Stimulated activated memory B cell treated with anti-CD40 and anti-IgM and Interleukin-4, amounts not matched to agents 10 μg/mL and 1 μg/mL and 100 μg/mL, for 72 hours (primary cell): ENCODE data around the gene TOR1AIP2.
"Not testable (repeated sequence)": the region's sequence is repeated elsewhere in the genome, so short reads cannot be mapped to it uniquely, and the experiment has no call there.

Source experiments
- ATAC-seq: fragments of 150-1000 bp; cut with Tn5 transposase; 2 replicates; pipeline ENCODE4 v1.10.0; 2021
- H3K27ac Mint-ChIP-seq: one replicate; pipeline ENCODE4 v1.8.0; 2022; ENCODE audit warnings: mild to moderate bottlenecking, mixed read lengths
- H3K27me3 Mint-ChIP-seq: one replicate; pipeline ENCODE4 v1.8.0; 2022; ENCODE audit warnings: mixed read lengths
- H3K36me3 Mint-ChIP-seq: one replicate; pipeline ENCODE4 v1.8.0; 2022; ENCODE audit warnings: mixed read lengths
- H3K4me1 Mint-ChIP-seq: one replicate; pipeline ENCODE4 v1.8.0; 2022; ENCODE audit warnings: mixed read lengths
- H3K4me3 Mint-ChIP-seq: one replicate; pipeline ENCODE4 v1.8.0; 2022; ENCODE audit warnings: mild to moderate bottlenecking, moderate library complexity, mixed read lengths
- H3K9me3 Mint-ChIP-seq: one replicate; pipeline ENCODE4 v1.8.0; 2022; ENCODE audit warnings: mixed read lengths

TOR1AIP2 gene

GRCh38 chr1:179857009-179857408 is 20.6 kb downstream of the TOR1AIP2 start:
- Mint-ChIP-seq H3K4me1 (no peaks in the 10 kb centered on the region), H3K36me3 (peaks cover 45% of the 10 kb centered on the region), H3K27ac (no peak overlapping the region), H3K27me3 (no peaks in the 10 kb centered on the region), H3K4me3 (no peak overlapping the region), H3K9me3 (no peaks in the 10 kb centered on the region)
- no peak for ATAC-seq

- no peaks in the 10 kb centered on the region for H3K4me1 Mint-ChIP-seq
- ATAC-seq = no peak
- H3K36me3 Mint-ChIP-seq = peaks cover 48% of the 10 kb centered on the region
- H3K27ac Mint-ChIP-seq = no peak overlapping the region
- no peaks in the 10 kb centered on the region for H3K27me3 Mint-ChIP-seq
- no peak overlapping the region for H3K4me3 Mint-ChIP-seq
- H3K9me3 Mint-ChIP-seq = no peaks in the 10 kb centered on the region
These were observed 21.3 kb downstream of the TOR1AIP2 start for GRCh38 chr1:179856296-179856695.

DNA sequence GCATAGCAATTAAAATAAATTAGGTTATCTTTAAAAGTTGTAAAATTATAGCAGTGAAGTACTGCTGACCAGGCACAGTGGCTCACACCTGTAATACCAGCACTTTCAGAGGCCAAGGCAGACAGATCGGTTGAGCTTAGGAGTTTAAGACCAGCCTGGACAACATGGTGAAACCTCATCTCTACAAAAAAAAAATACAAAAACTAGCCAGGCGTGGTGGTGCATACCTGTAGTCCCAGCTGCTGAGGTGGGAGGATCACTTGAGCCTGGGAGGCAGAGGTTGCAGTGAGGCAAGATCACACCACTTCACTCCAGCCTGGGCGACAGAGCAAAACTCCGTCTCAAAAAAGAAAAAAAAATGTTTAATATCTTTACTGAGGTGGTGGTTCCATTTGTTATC is 21.8 kb downstream of the TOR1AIP2 start:
- H3K27me3 Mint-ChIP-seq, H3K27ac Mint-ChIP-seq, ATAC-seq, H3K4me3 Mint-ChIP-seq, H3K9me3 Mint-ChIP-seq, H3K4me1 Mint-ChIP-seq: not testable (repeated sequence)
- H3K36me3 Mint-ChIP-seq = peaks cover 50% of the 10 kb centered on the region

GRCh38 chr1:179853102-179853501 is 24.5 kb downstream of the TOR1AIP2 start:
- Mint-ChIP-seq H3K27ac (no peak overlapping the region), H3K36me3 (peaks cover 59% of the 10 kb centered on the region), H3K9me3 (no peaks in the 10 kb centered on the region), H3K27me3 (no peaks in the 10 kb centered on the region), H3K4me3 (no peak overlapping the region), H3K4me1 (no peaks in the 10 kb centered on the region)
- no peak for ATAC-seq

DNA sequence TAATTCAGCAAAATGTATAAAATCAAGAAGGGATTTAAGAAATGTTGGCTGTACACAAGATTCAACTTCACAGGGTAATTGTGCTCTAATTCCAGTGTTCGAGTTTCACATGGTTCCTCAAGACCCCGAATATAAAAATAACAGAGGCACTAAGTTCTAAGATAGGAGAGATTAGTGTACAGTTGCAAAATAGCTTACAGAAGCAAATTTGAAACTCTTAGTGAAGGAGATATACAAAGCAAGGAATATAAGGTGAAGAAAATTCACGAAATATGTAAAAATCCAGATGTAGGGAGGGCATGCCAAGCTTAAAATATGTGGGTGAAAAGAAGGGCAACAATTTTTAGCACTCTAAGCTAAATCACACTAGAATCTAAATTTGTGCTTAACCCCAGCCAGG is 29.4 kb downstream of the TOR1AIP2 start:
- Mint-ChIP-seq H3K36me3 (peaks cover 54% of the 10 kb centered on the region), H3K27me3 (no peaks in the 10 kb centered on the region), H3K4me3 (no peak overlapping the region), H3K9me3 (no peaks in the 10 kb centered on the region), H3K27ac (no peak overlapping the region), H3K4me1 (no peaks in the 10 kb centered on the region)
- no peak for ATAC-seq

GRCh38 chr1:179840107-179840506 is 37.5 kb downstream of the TOR1AIP2 start:
- H3K4me3 Mint-ChIP-seq = no peak overlapping the region
- ATAC-seq = no peak
- H3K4me1 Mint-ChIP-seq = no peaks in the 10 kb centered on the region
- H3K36me3 Mint-ChIP-seq = peaks cover 32% of the 10 kb centered on the region
- no peaks in the 10 kb centered on the region for H3K27me3 Mint-ChIP-seq
- no peaks in the 10 kb centered on the region for H3K9me3 Mint-ChIP-seq
- no peak overlapping the region for H3K27ac Mint-ChIP-seq

DNA sequence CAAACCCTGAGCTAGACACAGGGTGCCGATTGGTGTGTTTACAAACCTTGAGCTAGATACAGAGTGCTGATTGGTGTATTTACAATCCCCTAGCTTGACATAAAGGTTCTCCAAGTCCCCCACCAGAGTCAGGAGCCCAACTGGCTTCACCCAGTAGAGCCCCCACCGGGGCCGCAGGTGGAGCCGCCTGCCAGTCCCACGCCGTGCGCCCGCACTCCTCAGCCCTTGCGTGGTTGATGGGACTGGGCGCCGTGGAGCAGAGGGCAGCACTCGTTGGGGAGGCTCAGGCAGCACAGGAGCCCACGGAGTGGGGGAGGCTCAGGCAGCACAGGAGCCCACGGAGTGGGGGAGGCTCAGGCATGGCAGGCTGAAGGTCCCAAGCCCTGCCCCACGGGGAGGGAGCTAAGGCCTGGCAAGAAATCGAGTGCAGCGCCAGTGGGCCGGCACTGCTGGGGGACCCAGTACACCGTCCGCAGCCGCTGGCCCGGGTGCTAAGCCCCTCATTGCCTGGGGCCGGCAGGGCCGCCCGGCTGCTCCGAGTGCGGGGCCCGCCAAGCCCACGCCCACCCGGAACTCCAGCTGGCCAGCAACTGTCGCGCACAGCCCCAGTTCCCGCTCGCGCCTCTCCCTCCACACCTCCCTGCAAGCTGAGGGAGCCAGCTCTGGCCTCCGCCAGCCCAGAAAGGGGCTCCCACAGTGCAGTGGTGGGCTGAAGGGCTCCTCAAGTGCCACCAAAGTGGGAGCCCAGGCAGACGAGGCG is 40.7 kb downstream of the TOR1AIP2 start:
- H3K4me1 Mint-ChIP-seq, H3K27me3 Mint-ChIP-seq, H3K27ac Mint-ChIP-seq, ATAC-seq, H3K4me3 Mint-ChIP-seq, H3K9me3 Mint-ChIP-seq: not testable (repeated sequence)
- peaks cover 22% of the 10 kb centered on the region for H3K36me3 Mint-ChIP-seq

DNA sequence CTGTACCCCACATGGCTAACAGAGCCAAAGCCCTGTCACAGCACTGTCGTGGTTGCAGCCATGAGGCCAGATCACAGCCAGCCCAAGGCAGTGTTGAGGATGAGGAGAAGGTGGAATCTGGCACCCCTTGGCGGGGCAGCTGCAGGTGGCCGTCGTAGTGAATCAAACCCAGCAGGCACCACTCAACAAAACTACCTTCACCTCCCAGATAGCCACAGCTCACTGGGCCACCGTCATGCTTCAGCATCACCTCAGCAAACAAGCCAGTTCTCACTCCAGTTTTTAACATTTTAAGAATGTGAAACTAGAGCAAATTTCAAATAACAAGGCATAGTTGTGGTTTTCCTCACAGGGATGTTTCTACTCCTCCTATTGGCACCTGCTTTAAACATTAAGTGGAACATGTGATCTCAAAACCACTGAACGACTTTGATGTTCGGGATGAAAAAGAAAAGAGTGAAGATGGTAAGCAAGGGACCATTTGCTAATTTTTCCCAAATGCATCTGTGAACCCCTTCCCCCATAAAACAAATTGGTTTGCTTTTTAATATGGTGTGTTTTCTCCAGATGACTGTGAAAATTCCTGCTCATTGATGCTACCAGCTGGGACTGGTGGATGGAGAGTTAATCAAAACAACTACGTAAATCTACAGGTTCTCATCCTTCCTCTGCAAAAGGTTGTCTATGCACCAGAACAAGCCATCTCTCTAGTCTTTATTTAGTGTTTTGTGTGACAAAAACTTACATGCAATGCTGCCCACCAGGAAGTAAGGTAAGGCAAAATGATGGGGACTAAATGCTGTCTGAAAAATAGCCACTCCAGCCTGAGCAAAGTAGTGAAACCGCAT is 45.5 kb downstream of the TOR1AIP2 start:
- peaks cover 13% of the 10 kb centered on the region for H3K4me1 Mint-ChIP-seq
- H3K9me3 Mint-ChIP-seq = no peaks in the 10 kb centered on the region
- no peak overlapping the region for H3K4me3 Mint-ChIP-seq
- no peak for ATAC-seq
- H3K27ac Mint-ChIP-seq = no peak overlapping the region
- H3K36me3 Mint-ChIP-seq = peaks cover 8% of the 10 kb centered on the region
- peaks cover 14% of the 10 kb centered on the region for H3K27me3 Mint-ChIP-seq

DNA sequence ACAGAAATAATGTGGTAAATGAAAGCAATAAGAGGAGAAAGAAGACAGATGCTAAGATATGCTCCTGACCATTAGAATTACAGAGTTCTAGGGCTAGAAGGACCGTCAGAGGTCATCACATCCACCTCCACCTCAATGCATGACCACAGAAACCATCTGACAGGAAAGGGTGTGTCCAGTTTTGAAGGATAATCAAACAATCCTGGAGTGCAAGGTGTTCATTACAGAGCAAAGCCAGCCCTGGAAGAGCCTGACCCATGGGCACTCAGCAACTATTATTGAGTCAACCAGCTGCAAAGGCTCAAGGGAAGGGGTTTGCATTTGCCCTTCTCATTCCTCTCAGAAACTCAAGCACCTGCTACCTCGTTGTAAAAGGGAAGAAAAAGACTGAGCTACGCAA is 46.4 kb downstream of the TOR1AIP2 start:
- no peak for ATAC-seq
- Mint-ChIP-seq H3K27ac (no peak overlapping the region), H3K9me3 (no peaks in the 10 kb centered on the region), H3K4me3 (no peak overlapping the region), H3K4me1 (peaks cover 13% of the 10 kb centered on the region), H3K36me3 (peaks cover 7% of the 10 kb centered on the region), H3K27me3 (peaks cover 23% of the 10 kb centered on the region)

DNA sequence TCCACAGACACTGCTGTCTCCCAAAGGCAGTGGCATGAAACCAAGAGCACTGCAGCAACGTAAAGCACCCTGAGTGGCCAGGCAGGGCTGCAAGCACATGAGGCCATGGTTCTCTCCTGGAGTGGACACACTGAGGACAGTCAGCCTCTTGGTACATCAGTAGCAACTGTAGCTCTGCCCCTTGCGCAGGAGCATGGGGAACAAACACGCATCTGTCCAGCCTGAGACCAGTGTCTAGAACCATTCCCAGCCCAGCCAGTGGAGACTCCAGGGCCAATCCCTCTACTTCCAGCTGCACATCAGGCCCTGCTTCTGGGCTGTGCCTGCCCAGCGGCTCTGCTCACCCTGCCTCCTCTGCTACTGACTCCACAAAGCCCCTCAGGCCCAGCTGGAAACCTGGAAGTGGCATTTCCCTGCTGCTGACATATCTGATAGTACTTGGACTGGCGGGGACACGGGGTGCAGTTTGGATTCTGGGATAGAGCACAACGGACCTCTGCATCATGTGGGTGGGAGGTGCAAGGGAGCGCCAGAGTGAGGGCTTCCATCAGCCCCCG is 49.0 kb downstream of the TOR1AIP2 start:
- Mint-ChIP-seq H3K9me3 (no peaks in the 10 kb centered on the region), H3K4me1 (peaks cover 13% of the 10 kb centered on the region), H3K36me3 (no peaks in the 10 kb centered on the region), H3K4me3 (no peak overlapping the region), H3K27me3 (peaks cover 47% of the 10 kb centered on the region), H3K27ac (no peak overlapping the region)
- no peak for ATAC-seq

GRCh38 chr1:179826626-179827280 is 50.9 kb downstream of the TOR1AIP2 start:
- no peak overlapping the region for H3K27ac Mint-ChIP-seq
- no peak overlapping the region for H3K4me3 Mint-ChIP-seq
- H3K36me3 Mint-ChIP-seq = no peaks in the 10 kb centered on the region
- peaks cover 48% of the 10 kb centered on the region for H3K27me3 Mint-ChIP-seq
- no peaks in the 10 kb centered on the region for H3K9me3 Mint-ChIP-seq
- peaks cover 11% of the 10 kb centered on the region for H3K4me1 Mint-ChIP-seq
- no peak for ATAC-seq

DNA sequence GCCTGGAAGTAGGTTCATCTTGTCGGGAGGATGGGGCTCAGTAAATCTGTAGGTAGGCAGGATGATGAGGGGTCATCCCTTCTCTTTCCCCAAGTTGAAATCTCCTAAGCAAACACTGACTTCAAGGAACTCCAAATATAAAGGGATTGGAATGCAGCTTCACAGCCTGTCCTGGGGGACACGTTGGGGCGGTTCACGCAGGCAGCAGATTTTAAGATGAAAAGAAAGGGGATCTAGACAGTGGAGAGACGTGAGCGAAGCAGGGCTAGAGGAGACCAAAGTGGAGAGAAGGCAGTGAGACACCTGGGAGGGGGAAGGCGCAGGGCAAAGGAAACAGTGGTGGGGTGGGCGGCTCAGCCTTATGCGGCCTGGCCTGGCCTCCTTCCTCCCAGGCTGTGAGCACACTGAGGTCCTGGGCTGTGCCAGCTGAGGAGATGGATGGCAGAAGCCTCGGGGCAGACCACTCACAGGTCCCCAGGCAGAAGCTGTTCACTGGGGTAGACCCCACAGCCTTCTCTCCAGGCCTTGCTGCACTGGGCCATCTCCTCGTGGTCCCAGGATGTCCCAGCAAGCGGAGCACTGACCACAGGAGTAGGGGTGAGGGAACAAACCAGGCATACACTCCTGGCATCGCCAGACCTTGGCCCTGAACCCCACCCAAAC is 51.7 kb downstream of the TOR1AIP2 start:
- H3K36me3 Mint-ChIP-seq = no peaks in the 10 kb centered on the region
- no peak overlapping the region for H3K27ac Mint-ChIP-seq
- H3K4me1 Mint-ChIP-seq = peaks cover 3% of the 10 kb centered on the region
- no peak overlapping the region for H3K4me3 Mint-ChIP-seq
- no peak for ATAC-seq
- H3K27me3 Mint-ChIP-seq = peaks cover 48% of the 10 kb centered on the region
- no peaks in the 10 kb centered on the region for H3K9me3 Mint-ChIP-seq

DNA sequence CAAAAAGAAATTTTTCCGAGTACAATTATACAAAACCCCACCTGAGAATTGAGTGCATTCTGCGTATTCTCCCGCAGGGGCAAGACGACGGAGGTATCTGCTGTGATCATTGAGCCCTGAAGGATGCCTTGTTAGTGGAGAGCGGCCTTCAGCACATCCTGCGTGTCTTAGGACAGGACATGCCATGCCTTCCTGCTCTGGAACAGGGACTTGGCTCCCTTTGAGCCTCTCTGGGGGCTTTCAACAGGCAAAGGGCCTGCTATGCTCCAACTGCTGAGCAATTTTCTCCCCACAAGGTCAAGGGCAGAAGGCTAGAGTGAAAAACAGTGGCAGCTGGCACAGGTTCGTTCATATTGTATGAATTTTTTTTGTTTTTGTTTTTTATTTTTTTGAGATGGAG is 52.4 kb downstream of the TOR1AIP2 start:
- peaks cover 48% of the 10 kb centered on the region for H3K27me3 Mint-ChIP-seq
- no peak for ATAC-seq
- H3K4me3 Mint-ChIP-seq = no peak overlapping the region
- H3K36me3 Mint-ChIP-seq = no peaks in the 10 kb centered on the region
- no peaks in the 10 kb centered on the region for H3K9me3 Mint-ChIP-seq
- no peak overlapping the region for H3K27ac Mint-ChIP-seq
- no peaks in the 10 kb centered on the region for H3K4me1 Mint-ChIP-seq

DNA sequence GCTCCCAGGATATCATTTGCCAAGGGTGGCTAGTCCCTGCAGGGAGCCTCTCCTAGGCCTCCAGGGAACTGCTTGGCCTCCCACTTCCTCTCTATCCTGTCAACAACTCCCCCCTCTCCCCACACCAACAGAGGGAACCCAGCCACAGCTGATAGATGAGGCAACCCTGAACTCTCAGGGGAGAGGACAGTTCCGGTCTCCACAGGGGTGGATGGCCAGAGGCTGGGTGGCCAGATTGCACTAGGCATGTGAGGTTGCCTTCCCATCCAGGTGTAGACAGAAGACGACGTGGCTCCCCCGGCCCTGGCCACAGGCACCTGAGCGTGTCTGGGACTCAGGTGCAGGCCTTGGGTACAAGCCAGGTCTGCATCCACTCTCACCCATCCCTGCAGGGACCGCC is 53.3 kb downstream of the TOR1AIP2 start:
- H3K27ac Mint-ChIP-seq = no peak overlapping the region
- no peaks in the 10 kb centered on the region for H3K9me3 Mint-ChIP-seq
- no peak overlapping the region for H3K4me3 Mint-ChIP-seq
- no peak for ATAC-seq
- no peaks in the 10 kb centered on the region for H3K36me3 Mint-ChIP-seq
- H3K4me1 Mint-ChIP-seq = no peaks in the 10 kb centered on the region
- H3K27me3 Mint-ChIP-seq = peaks cover 47% of the 10 kb centered on the region

DNA sequence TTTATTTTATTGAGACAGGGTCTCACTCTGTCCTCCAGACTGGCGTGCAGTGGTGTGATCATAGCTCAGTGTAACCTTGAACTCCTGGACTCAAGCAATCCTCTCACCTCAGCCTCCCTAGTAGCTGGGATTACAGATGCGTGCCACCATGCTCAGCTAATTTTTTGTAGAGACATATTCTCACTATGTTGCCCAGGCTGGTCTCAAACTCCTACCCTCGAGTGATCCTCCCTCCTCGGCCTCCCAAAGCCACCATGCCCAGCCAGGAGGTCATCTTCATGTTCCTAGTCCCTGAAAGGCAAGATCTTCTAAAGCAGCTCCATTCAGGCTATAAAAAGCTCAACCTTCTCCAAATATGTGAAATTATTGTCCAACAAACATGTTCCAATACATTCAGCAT is 53.9 kb downstream of the TOR1AIP2 start:
- no peaks in the 10 kb centered on the region for H3K9me3 Mint-ChIP-seq

More for the DNA sequence above, 53.9 kb downstream of the TOR1AIP2 start:
- no peaks in the 10 kb centered on the region for H3K36me3 Mint-ChIP-seq
- ATAC-seq = no peak
- H3K4me3 Mint-ChIP-seq = no peak overlapping the region
- H3K27me3 Mint-ChIP-seq = peaks cover 41% of the 10 kb centered on the region
- no peaks in the 10 kb centered on the region for H3K4me1 Mint-ChIP-seq
- H3K27ac Mint-ChIP-seq = no peak overlapping the region
